ENCODE results near the gene CDCP2.

CDCP2 gene

DNA sequence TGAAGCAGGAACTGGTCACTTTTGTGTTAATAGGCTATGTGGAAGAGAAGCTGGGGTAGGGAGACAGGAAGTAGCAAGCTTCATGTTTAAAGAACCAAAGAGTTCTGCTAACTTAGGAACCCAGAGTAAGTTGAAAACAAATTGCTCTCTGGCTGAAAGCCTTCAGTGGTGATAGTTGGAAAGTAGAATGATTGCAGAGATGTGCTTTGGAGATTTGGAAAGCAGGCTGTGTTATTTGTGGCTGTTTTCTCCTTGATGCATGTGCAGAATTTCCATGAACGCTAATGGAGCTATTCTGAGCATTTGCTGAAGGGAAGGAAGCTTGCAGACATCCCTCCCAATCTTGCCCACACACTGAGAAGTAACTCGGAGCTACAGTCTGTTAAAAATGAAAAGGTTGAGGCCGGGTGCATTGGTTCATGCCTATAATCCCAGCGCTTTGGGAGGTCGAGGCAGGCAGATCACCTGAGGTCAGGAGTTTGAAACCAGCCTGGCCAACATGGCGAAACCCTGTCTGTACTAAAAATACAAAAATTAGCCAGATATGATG lies 53.7 kb downstream of the CDCP2 start:
- no peak overlapping the region for H2BK12ac ChIP-seq (ENCODE audit: low read length in 2 of 2)
- H3K27me3 ChIP-seq (ENCODE audit: control insufficient read depth in 1 of 2, insufficient read depth in 1 of 2, low read length in 2 of 2): no peaks in the 10 kb centered on the region
- no peak overlapping the region for H3K4me3 ChIP-seq (ENCODE audit: insufficient read depth in 1 of 2, low read depth in 1 of 2, low read length in 2 of 2)
- H3K9ac ChIP-seq (ENCODE audit: low read length): no peak overlapping the region
- no peak overlapping the region for H4K91ac ChIP-seq (ENCODE audit: low read length)
- H3K4me1 ChIP-seq (ENCODE audit: control insufficient read depth, insufficient read depth, low read depth, low read length): no peaks in the 10 kb centered on the region
- H3K18ac ChIP-seq (ENCODE audit: low read depth in 1 of 2, low read length in 2 of 2): no peak overlapping the region
- no peak overlapping the region for H3K27ac ChIP-seq (ENCODE audit: low read length, poor library complexity, severe bottlenecking)
- no peak overlapping the region for H3K23ac ChIP-seq (ENCODE audit: low read length in 2 of 2)
- no peak overlapping the region for H2AK5ac ChIP-seq (ENCODE audit: low read length, severe bottlenecking)
- H3K4me2 ChIP-seq (ENCODE audit: low read length, poor library complexity, severe bottlenecking): no peak overlapping the region
- H3K4ac ChIP-seq (ENCODE audit: low read depth in 1 of 2, low read length in 2 of 2): no peak overlapping the region
- no peaks in the 10 kb centered on the region for H3K79me1 ChIP-seq (replicated peaks; ENCODE audit: low read length, poor library complexity, severe bottlenecking)
- 83% methylated on average over 6 of the region's 6 CpGs for WGBS
- no peak overlapping the region for H2AFZ ChIP-seq (ENCODE audit: low read depth, low read length)
- no peak overlapping the region for H2BK15ac ChIP-seq (ENCODE audit: low read depth, poor library complexity, severe bottlenecking)
- H3K9me3 ChIP-seq (ENCODE audit: control insufficient read depth, low read length): no peaks in the 10 kb centered on the region
- DNase-seq: no peak
- H4K8ac ChIP-seq (ENCODE audit: low read length): no peak overlapping the region
- H3K14ac ChIP-seq (ENCODE audit: low read length in 2 of 2): no peak overlapping the region
- H2BK120ac ChIP-seq (ENCODE audit: low read depth, low read length): no peak overlapping the region
- no peak overlapping the region for H2BK5ac ChIP-seq (ENCODE audit: low read depth, low read length, poor library complexity, severe bottlenecking)
- peaks cover 8 to 24% of the 10 kb centered on the region in 2 experiments for H3K36me3 ChIP-seq (ENCODE audit: control insufficient read depth in 1 of 2, insufficient read depth in 2 of 2, low read depth in 1 of 2, low read length in 2 of 2)

DNA sequence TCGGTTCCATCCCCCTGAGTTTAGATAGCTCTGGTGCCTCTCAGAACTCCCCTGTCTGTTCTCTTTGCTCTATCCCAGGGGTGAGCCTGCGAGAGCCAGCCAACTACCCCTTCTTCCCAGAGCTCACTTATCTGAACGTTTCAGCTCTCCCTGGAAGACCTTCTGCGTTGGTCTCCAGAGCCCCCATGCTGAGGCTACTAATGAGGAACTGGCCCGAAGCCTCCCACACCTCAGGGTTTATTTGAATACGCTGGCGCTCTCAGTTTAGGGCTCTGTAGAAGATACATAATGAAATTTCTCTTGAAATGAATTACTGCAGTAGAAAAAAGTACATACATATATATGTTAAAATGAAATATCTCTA lies 55.9 kb downstream of the CDCP2 start:
- Histone ChIP-seq H3K4ac (ENCODE audit: low read depth in 1 of 2, low read length in 2 of 2) (peak overlapping the region in 1 of 2 experiments; percentile 43), H2AK5ac (ENCODE audit: low read length, severe bottlenecking) (no peak overlapping the region), H2BK5ac (ENCODE audit: low read depth, low read length, poor library complexity, severe bottlenecking) (no peak overlapping the region), H3K9me3 (ENCODE audit: control insufficient read depth, low read length) (no peaks in the 10 kb centered on the region), H3K36me3 (ENCODE audit: control insufficient read depth in 1 of 2, insufficient read depth in 2 of 2, low read depth in 1 of 2, low read length in 2 of 2) (peaks cover 8 to 24% of the 10 kb centered on the region in 2 experiments), H2BK120ac (ENCODE audit: low read depth, low read length) (no peak overlapping the region), H3K4me1 (ENCODE audit: control insufficient read depth, insufficient read depth, low read depth, low read length) (no peaks in the 10 kb centered on the region), H3K79me1 (replicated peaks; ENCODE audit: low read length, poor library complexity, severe bottlenecking) (no peaks in the 10 kb centered on the region), H4K91ac (ENCODE audit: low read length) (no peak overlapping the region), H3K18ac (ENCODE audit: low read depth in 1 of 2, low read length in 2 of 2) (no peak overlapping the region), H2BK12ac (ENCODE audit: low read length in 2 of 2) (no peak overlapping the region), H3K4me2 (ENCODE audit: low read length, poor library complexity, severe bottlenecking) (no peak overlapping the region), H3K14ac (ENCODE audit: low read length in 2 of 2) (no peak overlapping the region), H2AFZ (ENCODE audit: low read depth, low read length) (no peak overlapping the region), H3K27me3 (ENCODE audit: control insufficient read depth in 1 of 2, insufficient read depth in 1 of 2, low read length in 2 of 2) (no peaks in the 10 kb centered on the region), H4K8ac (ENCODE audit: low read length) (no peak overlapping the region), H3K4me3 (ENCODE audit: insufficient read depth in 1 of 2, low read depth in 1 of 2, low read length in 2 of 2) (no peak overlapping the region), H3K23ac (ENCODE audit: low read length in 2 of 2) (no peak overlapping the region), H2BK15ac (ENCODE audit: low read depth, poor library complexity, severe bottlenecking) (no peak overlapping the region), H3K27ac (ENCODE audit: low read length, poor library complexity, severe bottlenecking) (no peak overlapping the region), H3K9ac (ENCODE audit: low read length) (no peak overlapping the region)
- 36% methylated on average over 4 of the region's 7 CpGs for WGBS
- DNase-seq: no peak

DNA sequence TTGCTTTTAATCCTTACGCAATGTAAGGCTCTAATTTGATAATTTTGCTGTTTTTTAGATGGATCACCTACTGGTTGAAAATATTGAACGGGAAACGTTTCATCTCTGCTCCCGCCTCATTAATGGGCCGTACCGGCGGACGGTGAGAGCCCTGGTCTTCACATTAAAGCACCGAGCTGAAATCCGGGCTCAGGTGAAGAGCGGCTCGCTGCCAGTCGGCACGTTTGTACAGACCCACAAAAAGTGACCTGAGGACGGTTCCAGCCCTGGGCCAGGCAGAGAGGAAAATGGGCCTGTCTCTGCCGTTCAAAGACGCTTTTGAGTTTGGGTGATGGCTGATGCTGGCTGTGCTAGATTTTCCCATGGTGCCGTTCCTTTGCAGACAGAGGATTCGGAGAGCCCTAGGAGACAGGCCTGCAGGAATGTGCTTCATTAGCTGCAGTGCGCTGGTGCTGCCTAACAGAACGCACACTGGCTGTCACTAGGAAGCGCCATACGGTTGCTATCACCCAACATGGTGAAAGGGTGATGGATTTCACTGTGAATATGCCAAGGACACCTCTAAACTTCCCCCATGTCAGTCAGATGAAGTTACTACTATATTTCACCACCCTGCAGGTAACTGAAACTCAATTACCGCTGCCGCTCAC lies 56.4 kb downstream of the CDCP2 start:
- H2BK120ac ChIP-seq (ENCODE audit: low read depth, low read length): no peak overlapping the region
- no peak overlapping the region for H3K4me3 ChIP-seq (ENCODE audit: insufficient read depth in 1 of 2, low read depth in 1 of 2, low read length in 2 of 2)
- no peak overlapping the region for H3K9ac ChIP-seq (ENCODE audit: low read length)
- H3K18ac ChIP-seq (ENCODE audit: low read depth in 1 of 2, low read length in 2 of 2): no peak overlapping the region
- H3K9me3 ChIP-seq (ENCODE audit: control insufficient read depth, low read length): no peaks in the 10 kb centered on the region
- H3K14ac ChIP-seq (ENCODE audit: low read length in 2 of 2): peak overlapping the region in 1 of 2 experiments; percentile 26
- DNase-seq: no peak
- no peaks in the 10 kb centered on the region for H3K79me1 ChIP-seq (replicated peaks; ENCODE audit: low read length, poor library complexity, severe bottlenecking)
- no peak overlapping the region for H3K4me2 ChIP-seq (ENCODE audit: low read length, poor library complexity, severe bottlenecking)
- H4K8ac ChIP-seq (ENCODE audit: low read length): peak overlapping the region; percentile 76
- 92% methylated on average over 25 of the region's 25 CpGs for WGBS
- no peak overlapping the region for H2AFZ ChIP-seq (ENCODE audit: low read depth, low read length)
- H4K91ac ChIP-seq (ENCODE audit: low read length): peak overlapping the region; percentile 45
- H2BK15ac ChIP-seq (ENCODE audit: low read depth, poor library complexity, severe bottlenecking): no peak overlapping the region
- no peaks in the 10 kb centered on the region for H3K27me3 ChIP-seq (ENCODE audit: control insufficient read depth in 1 of 2, insufficient read depth in 1 of 2, low read length in 2 of 2)
- H3K4ac ChIP-seq (ENCODE audit: low read depth in 1 of 2, low read length in 2 of 2): no peak overlapping the region
- H2BK12ac ChIP-seq (ENCODE audit: low read length in 2 of 2): no peak overlapping the region
- peaks cover 8 to 24% of the 10 kb centered on the region in 2 experiments for H3K36me3 ChIP-seq (ENCODE audit: control insufficient read depth in 1 of 2, insufficient read depth in 2 of 2, low read depth in 1 of 2, low read length in 2 of 2)
- no peaks in the 10 kb centered on the region for H3K4me1 ChIP-seq (ENCODE audit: control insufficient read depth, insufficient read depth, low read depth, low read length)
- no peak overlapping the region for H2BK5ac ChIP-seq (ENCODE audit: low read depth, low read length, poor library complexity, severe bottlenecking)
- no peak overlapping the region for H3K23ac ChIP-seq (ENCODE audit: low read length in 2 of 2)
- no peak overlapping the region for H2AK5ac ChIP-seq (ENCODE audit: low read length, severe bottlenecking)
- H3K27ac ChIP-seq (ENCODE audit: low read length, poor library complexity, severe bottlenecking): no peak overlapping the region

GRCh38 chr1:54095546-54096226 lies 57.1 kb downstream of the CDCP2 start:
- peak; percentile 6 for DNase-seq
- Histone ChIP-seq H2BK12ac (ENCODE audit: low read length in 2 of 2) (no peak overlapping the region), H2BK15ac (ENCODE audit: low read depth, poor library complexity, severe bottlenecking) (no peak overlapping the region), H3K4me1 (ENCODE audit: control insufficient read depth, insufficient read depth, low read depth, low read length) (no peaks in the 10 kb centered on the region), H3K79me1 (replicated peaks; ENCODE audit: low read length, poor library complexity, severe bottlenecking) (no peaks in the 10 kb centered on the region), H3K4me3 (ENCODE audit: insufficient read depth in 1 of 2, low read depth in 1 of 2, low read length in 2 of 2) (no peak overlapping the region), H3K14ac (ENCODE audit: low read length in 2 of 2) (no peak overlapping the region), H3K18ac (ENCODE audit: low read depth in 1 of 2, low read length in 2 of 2) (no peak overlapping the region), H3K27ac (ENCODE audit: low read length, poor library complexity, severe bottlenecking) (no peak overlapping the region), H2BK120ac (ENCODE audit: low read depth, low read length) (no peak overlapping the region), H3K9ac (ENCODE audit: low read length) (no peak overlapping the region), H3K9me3 (ENCODE audit: control insufficient read depth, low read length) (no peaks in the 10 kb centered on the region), H4K8ac (ENCODE audit: low read length) (no peak overlapping the region), H3K4me2 (ENCODE audit: low read length, poor library complexity, severe bottlenecking) (no peak overlapping the region), H4K91ac (ENCODE audit: low read length) (no peak overlapping the region), H2BK5ac (ENCODE audit: low read depth, low read length, poor library complexity, severe bottlenecking) (no peak overlapping the region), H3K27me3 (ENCODE audit: control insufficient read depth in 1 of 2, insufficient read depth in 1 of 2, low read length in 2 of 2) (no peaks in the 10 kb centered on the region), H2AFZ (ENCODE audit: low read depth, low read length) (no peak overlapping the region), H3K36me3 (ENCODE audit: control insufficient read depth in 1 of 2, insufficient read depth in 2 of 2, low read depth in 1 of 2, low read length in 2 of 2) (peaks cover 8 to 24% of the 10 kb centered on the region in 2 experiments), H2AK5ac (ENCODE audit: low read length, severe bottlenecking) (no peak overlapping the region), H3K23ac (ENCODE audit: low read length in 2 of 2) (no peak overlapping the region), H3K4ac (ENCODE audit: low read depth in 1 of 2, low read length in 2 of 2) (no peak overlapping the region)
- 54% methylated on average over 7 of the region's 8 CpGs for WGBS
